GM18526 (cell line): ENCODE results near the gene HMOX1.

ENCODE experiments used
- POLR2A ChIP-seq: IDR thresholded peaks from 3 replicates; pipeline ENCODE4 v1.6.1; 2011; ENCODE audit not compliant: insufficient read length; ENCODE audit errors: extremely low read depth

The HMOX1 gene

GRCh38 chr22:35406443-35406842 lies 25.5 kb downstream of the HMOX1 start:
- TF ChIP-seq POLR2A = no peak

- no peak for TF ChIP-seq POLR2A
Measured at GRCh38 chr22:35407362-35407761, 26.5 kb downstream of the HMOX1 start.

GRCh38 chr22:35409783-35410662 lies 29.1 kb downstream of the HMOX1 start:
- peak; percentile 37 for TF ChIP-seq POLR2A

- no peak for TF ChIP-seq POLR2A
Measured at GRCh38 chr22:35410663-35411034, 29.8 kb downstream of the HMOX1 start.

- TF ChIP-seq POLR2A = no peak
Measured at GRCh38 chr22:35411102-35411501, 30.2 kb downstream of the HMOX1 start.

GRCh38 chr22:35413624-35414023 lies 32.7 kb downstream of the HMOX1 start:
- TF ChIP-seq POLR2A = no peak

GRCh38 chr22:35417606-35418005 lies 36.7 kb downstream of the HMOX1 start:
- TF ChIP-seq POLR2A = no peak

GRCh38 chr22:35418088-35418487 lies 37.2 kb downstream of the HMOX1 start:
- TF ChIP-seq POLR2A = no peak

GRCh38 chr22:35418731-35419130 lies 37.8 kb downstream of the HMOX1 start:
- TF ChIP-seq POLR2A = no peak

GRCh38 chr22:35419756-35420155 lies 38.9 kb downstream of the HMOX1 start:
- no peak for TF ChIP-seq POLR2A

GRCh38 chr22:35421121-35421520 lies 40.2 kb downstream of the HMOX1 start:
- TF ChIP-seq POLR2A = no peak

GRCh38 chr22:35422145-35422544 lies 41.2 kb downstream of the HMOX1 start:
- TF ChIP-seq POLR2A = no peak

- no peak for TF ChIP-seq POLR2A
Measured at GRCh38 chr22:35422936-35423335, 42.0 kb downstream of the HMOX1 start.

- no peak for TF ChIP-seq POLR2A
Measured at GRCh38 chr22:35424081-35424480, 43.2 kb downstream of the HMOX1 start.

GRCh38 chr22:35424761-35425160 lies 43.9 kb downstream of the HMOX1 start:
- no peak for TF ChIP-seq POLR2A

GRCh38 chr22:35425546-35425945 lies 44.6 kb downstream of the HMOX1 start:
- no peak for TF ChIP-seq POLR2A

GRCh38 chr22:35425971-35426800 lies 45.3 kb downstream of the HMOX1 start:
- no peak for TF ChIP-seq POLR2A

GRCh38 chr22:35426801-35427140 lies 45.9 kb downstream of the HMOX1 start:
- TF ChIP-seq POLR2A = no peak
